Measurements from ENCODE around the gene PSMA8. TPM values are rescaled to one million over a fixed set of nuclear protein-coding genes. Genes with fewer than 3 reads are reported as not detected.
"Not testable (repeated sequence)": the region's sequence is repeated elsewhere in the genome, so short reads cannot be mapped to it uniquely, and the experiment has no call there.

The PSMA8 gene
- polyA plus RNA-seq (ENCODE audit: insufficient read length in 12 of 12) = under 1 TPM in 1 of 12 donors, not detected in 11; 0.12 TPM
- long read RNA-seq, donor 1 = 0 reads
- long read RNA-seq, donor 2 = 0 reads
- long read RNA-seq, donor 3 = 0 reads
- long read RNA-seq, donor 4 = 0 reads
- long read RNA-seq, donor 5 = 0 reads
- long read RNA-seq, donor 6 = 0 reads
- long read RNA-seq, donor 7 = 0 reads
- long read RNA-seq, donor 8 = 0 reads
- long read RNA-seq, donor 9 = 0 reads
- long read RNA-seq, donor 10 = 0 reads
- long read RNA-seq, donor 11 = 0 reads

DNA sequence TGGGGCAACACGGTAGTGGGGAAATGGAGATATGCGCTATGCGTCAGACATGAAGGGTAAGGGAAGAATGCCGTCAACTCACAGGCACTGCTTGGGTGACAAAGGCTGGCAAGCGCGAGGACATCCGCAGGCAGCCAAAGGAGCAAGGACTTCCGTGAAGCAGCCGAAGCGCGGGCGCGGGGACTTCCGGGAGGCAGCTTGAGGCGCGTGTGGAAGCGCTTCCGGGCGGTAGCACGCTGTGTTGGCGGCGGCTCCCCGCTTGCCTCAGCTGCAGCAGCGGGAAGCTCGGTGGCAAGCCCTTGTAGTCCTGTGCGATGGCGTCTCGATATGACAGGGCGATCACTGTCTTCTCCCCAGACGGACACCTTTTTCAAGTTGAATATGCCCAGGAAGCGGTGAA is at the start of gene PSMA8:
Gene PSMA8, plus strand, starts transcription at position 218 of the 400 bp plus-strand sequence. Its CDS starts 97 bp downstream, at position 315.
- peak; percentile 1 for DNase-seq

DNA sequence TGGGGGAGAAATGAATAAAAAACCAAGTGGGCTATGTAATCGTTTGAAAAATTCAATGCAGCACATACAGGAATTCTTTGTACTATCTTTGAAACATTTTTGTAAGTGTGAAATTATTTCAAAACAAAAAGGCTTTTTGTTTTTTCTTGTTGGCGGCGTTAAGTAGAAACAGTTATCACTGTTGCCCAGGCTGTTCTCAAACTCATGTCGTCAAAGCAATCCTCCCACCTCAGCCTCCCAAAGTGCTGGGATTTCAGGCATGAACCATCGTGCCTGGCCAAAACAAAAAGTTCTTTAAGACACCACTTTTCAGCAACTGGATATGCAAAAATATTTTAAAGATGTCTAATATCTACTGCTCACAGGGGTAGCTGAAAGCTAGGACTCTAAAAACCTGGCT is 48.6 kb upstream of the PSMA8 start:
- no peak for DNase-seq

DNA sequence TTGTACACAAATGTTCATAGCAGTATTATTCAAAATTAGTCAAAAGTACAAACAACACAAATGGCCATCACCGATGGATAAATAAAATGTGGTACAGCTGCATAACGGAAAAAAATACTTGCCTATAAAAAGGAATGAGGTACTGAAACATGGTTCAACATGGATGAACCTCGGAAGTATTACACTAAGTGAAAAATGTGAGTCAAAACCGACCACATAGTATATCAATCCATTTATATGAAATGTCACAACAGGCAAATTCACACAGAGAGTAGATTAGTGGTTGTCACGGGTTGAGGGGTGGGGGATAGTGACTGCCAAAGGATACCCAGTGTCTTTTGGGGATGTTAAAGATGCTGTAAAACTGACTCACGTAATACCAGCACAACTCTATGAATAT is 46.7 kb upstream of the PSMA8 start:
- no peak for DNase-seq

DNA sequence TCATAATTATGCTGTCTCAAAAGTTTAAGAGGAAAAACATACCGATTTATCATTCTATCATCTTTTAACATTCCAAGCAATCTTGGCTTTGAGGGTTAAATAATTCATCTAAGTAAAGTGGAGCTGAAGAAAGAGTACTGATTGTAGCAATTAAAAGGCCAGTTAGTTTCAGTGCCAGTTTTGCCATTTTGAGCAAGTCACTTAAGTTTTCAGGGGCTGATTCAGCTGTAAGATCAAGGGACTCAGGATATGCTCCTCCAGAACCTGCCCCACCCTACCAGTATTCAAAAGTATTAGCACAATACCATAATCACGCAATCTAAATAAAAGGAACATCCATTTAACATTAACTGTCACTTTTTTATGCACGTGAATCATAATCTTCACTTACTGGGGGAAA is 45.2 kb upstream of the PSMA8 start:
- DNase-seq = no peak

DNA sequence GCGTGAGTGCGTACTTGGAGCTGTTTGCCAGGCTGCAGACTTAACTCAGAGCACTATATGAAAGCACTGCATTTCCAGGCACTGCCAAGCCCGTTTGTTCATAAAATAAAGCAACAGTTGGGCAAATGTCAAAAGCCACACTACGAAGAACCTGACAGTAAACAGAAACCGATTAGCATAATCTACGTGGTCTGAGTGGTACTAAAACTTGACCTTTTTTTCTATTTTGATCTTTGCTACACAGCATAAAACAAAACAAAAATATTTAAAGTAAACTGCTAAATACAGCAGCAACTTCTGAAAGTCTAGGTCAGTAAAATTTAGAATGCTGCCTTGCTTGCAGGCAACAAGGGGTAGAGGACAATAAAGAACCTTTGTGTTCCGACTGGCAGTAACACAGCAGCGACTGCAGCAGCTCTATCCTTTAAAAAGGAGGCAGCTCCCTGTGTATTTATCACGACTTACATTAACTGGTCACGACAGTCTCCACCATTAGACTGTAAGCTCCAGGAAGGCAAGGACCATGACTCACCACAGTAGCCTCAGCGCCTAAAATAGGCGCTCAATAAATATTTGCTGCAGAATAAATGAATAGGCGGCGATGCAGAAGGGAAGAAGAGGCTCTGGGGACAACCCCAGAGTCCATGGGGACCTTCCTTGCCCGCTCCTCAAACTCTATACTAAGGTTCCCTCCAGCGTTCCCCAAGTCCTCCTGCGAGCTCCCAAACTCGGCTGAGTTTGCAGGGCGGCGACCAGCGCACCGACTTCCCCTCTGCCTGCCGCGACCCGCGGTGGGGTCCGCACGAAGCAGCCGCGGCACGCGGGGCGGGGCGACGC is 44.2 kb upstream of the PSMA8 start:
- DNase-seq = peak; percentile 31

DNA sequence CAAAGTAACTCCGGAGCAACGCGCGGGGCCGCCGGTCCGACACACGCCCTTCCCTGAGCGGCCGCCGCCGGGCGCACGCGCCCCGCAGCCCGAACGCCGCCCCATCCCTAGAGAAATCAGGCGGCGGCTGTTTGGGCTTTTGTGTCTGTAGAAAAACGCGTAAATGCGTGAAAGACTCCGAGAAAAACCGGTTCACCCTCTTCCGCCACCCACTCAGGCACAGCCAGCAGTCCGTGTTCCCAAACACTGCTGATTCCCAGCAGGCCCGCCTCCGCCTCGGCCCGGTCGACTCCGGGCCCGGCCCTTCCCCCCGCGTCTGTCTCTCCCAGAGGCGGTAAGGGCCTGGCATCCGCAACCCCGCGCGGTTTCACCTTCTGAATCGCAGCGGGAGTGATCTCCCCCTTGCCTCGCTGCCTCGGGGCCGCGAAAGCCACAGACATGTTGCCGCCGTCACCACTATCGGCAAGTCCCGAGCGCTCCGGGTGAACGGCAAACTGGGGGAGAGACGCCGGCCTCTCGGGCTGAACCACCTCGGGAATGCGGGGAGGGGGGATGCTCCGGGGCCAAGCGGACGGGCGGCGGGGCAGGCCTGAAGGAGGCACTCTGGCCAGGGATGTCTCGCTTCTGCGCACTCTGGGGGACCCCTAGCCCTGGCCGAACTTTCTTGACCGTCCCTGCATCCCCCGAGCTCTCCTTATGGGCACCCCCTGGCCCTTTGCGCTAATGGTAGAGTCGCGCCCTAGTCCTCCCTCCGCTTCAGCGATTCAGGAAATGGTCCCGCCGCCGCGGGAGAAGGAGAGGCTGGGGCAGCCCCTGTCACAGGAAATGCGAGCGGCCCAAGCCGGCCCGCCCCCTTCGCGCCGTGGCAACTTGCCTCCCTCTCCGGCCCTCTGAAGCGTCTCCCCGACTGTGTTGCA is 43.3 kb upstream of the PSMA8 start, which contains the start of gene SS18:
Gene SS18, minus strand, starts transcription at position 484 of the 917 bp plus-strand sequence. Its CDS starts 44 bp downstream, at position 440.
- peak; percentile 95 for DNase-seq

DNA sequence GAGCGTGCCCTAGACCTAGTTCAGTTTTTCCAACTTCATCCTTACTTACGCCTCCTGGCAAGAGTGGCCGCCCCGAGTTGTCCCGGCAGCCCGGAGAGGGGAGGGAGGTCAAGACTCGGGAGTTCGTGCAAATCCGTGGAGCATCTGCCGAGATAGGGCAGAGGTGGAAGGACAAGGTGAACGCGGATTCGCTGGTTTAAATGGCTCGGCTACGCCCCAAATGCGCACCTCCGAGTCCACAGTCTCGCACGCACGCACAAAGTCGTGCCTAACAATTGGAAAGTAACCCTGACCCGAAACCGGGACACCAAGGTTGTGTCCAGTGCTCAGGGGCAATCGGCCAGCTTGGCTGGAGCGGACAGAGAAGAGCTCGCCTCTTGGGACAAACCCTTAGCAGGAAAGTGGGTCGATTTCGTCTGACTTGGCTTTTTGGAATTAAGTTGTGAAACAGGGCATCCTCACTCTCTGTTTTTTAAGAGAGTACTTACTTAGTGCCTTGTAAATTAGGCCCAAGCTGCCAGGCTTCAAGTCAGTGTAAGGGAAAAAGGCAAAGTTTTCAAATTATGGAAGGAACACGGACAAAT is 42.5 kb upstream of the PSMA8 start:
- DNase-seq = no peak

DNA sequence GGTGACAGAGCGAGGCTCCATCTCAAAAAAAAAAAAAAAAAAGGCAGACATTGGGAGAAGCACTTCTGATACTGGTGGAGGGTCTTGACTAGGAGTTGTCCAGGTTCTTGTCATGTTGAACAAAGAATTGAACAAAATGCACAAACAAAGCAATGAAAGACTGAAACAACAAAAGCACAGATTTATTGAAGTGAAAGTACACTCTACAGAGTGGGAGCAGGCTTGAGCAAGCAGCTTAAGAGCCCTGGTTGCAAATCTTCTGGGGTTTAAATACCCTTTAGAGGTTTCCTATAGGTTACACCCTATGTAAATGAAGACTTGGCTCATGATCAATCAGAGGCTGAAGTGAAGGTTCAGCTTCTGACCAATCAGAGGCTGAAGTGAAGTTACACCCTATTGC is 36.8 kb upstream of the PSMA8 start:
- DNase-seq = no peak

DNA sequence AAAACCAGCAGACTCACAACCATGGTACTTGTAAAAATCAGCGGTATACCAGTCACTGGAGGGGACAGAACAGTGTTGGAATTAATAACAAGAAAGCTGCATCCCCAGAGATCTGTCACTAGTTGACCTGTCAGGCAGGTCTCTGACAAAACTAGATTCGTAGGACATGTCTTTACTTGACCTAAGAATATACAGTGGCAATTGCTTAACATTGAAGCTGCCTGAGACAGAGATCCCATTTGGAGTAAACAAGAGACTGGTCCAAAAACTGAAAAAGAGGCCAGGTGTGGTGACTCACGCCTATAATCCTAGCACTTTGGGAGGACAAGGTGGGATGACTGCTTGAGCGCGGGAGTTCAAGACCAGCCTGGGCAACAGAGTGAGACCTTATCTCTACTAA is 36.1 kb upstream of the PSMA8 start:
- no peak for DNase-seq

DNA sequence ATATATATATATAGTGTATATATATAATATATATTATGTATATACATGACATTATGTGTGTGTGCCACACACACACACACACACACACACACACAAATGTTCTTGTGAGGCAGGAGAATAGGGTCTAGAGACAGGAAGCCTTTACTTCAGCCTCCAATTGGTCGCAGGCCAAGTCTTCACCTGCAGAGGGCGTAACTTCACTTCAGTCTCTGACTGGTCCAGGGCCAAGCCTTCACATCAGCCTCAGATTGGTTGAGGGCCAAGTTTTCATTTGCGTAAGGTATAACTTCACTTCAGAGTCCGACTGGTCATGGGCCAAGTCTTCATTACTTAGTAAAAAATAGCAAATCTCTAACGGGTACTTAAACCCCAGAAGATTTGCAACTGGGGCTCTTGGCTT is 30.1 kb upstream of the PSMA8 start:
- no peak for DNase-seq

DNA sequence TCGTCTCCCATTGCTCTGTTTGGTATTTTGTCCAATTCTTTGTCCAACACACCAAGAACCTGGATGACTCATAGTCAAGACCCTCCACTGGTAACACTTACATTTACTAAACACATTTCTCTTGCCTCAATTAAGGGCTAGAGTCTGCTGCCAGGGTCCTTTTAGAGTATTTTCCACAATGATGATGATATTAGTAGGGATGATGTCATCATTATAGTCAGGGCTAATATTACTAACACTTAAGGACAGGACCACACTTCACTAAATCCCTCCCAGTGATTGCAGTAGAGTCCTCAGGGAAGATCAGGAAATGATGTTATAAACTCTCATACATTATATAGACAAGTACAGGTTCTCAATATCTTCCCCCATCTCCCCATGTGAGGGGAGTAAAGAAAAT is 29.6 kb upstream of the PSMA8 start:
- no peak for DNase-seq

DNA sequence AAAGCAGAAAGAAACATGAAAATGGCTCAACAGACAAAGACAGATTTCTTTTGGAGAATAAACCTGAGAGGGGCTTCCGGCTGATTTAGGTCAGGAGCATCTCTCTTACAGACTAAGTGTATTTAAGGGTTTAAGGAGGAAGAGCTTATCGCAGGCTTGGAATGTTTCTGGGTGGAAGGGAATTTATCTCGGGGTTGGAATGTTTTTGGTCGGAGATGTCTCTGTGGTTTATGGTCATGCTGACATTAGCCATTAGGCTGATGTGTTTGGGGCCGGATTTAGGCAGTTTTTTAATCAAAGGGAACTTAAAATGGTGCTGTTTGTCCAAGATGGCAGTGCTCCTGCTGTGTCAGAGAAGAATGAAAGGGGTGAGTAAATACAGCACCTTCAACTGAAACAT is 14.4 kb upstream of the PSMA8 start:
- DNase-seq = no peak

DNA sequence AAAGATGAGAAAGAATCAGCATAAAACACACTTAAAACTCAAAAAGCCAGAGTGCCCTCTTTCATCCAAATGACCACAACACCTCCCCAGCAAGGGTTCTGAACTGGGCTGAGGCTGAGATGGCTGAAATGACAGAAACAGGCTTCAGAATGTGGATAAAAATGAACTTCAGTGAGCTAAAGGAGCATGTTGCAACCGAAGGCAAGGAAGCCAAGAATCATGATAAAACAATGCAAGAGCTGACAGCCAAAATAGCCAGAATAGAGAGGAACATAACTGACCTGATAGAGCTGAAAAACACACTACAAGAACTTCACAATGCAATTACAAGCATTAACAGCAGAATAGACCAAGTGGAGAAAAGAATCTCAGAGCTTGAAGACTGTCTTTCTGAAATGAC is 12.2 kb upstream of the PSMA8 start:
- no peak for DNase-seq

DNA sequence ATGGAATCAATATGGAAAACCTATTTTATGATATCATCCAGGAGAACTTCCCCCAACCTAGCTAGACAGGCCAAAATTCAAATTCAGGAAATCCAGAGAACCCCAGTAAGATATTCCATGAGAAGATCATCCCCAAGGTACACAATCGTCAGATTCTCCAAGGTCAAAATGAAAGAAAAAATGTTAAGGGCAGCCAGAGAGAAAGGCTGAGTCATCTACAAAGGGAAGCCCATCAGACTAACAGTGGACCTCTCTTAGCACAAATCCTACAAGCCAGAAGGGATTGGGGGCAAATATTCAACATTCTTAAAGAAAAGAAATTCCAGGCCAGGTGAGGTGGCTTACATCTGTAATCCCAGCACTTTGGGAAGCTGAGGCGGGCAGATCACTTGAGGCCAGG is 11.7 kb upstream of the PSMA8 start:
- DNase-seq = not testable (repeated sequence)

DNA sequence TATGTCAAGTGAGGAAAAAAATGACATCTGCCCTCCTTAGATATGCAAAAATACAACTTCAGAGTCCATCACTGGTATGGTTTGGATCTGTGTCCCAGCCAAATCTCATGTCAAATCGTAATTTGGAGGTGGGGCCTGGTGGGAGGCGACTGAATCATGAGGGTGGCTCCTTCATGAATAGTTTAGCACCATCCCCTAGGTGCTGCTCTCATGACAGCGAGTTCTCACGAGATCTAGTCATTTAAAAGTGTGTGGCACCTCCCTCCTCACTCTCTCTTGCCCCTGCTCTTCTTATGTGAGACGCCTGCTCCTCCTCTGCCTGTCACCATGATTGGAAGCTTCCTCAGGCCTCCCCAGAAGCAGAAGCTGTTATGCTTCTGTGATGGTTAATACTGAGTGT is 5.9 kb upstream of the PSMA8 start:
- no peak for DNase-seq

DNA sequence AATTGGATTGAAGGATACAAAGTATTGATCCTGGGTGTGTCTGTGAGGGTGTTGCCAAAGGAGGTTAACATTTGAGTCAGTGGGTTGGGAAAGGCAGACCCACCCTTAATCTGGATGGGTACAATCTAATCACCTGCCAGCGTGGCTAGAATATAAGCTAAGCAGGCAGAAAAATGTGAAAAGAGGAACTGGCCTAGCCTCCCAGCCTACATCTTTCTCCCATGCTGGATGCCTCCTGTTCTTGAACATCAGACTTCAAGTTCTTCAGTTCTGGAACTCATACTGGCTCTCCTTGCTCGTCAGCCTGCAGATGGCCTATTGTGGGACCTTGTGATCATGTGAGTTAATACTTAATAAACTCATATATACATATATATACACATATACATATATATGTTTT is 5.5 kb upstream of the PSMA8 start:
- not testable (repeated sequence) for DNase-seq

DNA sequence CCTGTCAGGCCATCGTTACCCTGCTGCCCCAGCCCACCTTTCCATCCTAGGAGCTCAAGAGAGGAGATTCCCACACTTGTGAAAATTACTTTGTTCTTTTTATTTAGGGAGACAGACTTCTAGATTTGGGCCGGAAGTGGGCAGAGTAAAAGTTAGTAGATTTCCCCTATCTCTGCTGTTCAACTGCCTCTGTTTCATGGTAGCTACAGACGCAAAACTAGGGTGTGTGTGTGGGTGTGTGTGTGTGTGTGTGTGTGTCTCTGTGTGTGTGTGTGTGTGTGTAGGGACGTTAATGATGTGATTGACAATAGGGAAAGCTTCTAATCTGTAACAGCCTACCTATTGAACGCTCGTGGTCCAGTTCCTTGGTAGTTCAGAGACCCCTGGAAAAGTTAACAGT is 438 bp downstream of the PSMA8 start:
- DNase-seq = no peak

DNA sequence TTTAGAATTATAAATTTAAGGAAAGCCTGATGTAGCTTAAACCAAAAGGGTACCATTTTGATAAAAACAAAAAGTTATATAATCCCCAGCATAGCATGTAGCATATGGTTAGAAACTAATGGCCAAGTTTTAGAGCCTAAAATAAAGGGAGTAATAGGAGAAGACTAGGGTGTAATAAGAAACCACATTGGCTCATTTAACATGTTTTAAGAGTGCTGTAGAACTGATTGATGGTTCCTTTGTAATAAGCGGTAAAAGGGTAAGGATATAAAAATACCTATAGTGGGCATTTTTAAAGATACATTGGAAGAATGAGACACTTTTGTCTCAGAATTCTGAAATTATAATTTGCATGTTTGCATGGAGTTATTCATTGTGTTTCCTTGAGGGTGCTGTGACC is 1.9 kb downstream of the PSMA8 start:
- DNase-seq = no peak

DNA sequence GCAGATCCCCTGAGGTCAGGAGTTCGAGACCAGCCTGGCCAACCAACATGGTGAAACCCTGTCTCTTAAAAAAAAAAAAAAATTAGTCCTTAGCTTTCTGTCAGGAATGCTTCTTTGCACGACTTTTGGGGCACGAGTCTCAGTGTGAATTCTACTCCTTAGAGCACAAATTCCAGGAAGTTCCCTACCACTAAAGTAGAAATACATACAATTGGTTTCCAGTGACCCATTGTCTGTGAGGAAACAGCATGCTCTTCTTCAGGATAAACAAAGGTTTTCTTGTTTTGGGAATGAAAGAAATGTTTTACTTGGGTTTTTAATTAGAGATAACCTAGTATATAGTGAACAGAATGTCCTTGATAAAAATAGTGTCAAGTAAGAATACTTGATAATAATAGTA is 23.7 kb downstream of the PSMA8 start:
- DNase-seq = no peak

DNA sequence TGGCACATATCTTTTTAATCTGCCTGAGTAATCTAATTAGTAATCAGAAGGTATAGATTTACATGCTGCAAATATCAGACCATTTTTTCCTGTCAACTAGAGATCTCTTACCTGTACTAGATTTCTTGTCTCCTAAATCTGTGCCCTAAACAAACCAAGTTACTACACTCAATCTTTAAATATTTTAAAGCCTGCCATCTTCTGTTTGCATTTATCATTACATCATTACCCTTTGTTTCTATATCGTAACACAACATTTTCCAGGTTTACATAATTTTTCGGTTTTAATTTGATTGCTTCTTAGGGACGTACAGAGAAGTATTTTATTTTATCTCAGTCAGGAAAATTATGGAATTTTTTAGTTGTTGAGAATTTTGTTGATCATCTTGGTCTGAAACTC is 25.7 kb downstream of the PSMA8 start:
- no peak for DNase-seq

DNA sequence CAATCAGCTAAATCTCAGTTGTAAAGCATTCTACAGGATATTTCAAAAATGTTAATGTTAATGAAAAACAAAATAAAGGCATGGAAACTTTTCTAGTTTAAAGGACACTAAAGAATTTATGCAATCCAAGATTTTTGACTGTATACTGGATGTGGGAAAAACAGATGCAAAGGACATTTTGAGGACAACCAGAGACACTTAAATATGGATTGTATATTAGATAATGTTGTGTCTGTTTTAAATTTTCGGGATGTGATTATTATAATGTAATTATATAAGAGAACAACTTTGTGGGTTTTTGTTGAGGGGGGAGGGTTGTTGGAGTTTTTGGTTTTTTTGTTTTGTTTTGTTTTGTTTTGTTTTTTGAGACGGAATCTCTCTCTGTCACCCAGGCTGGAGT is 30.9 kb downstream of the PSMA8 start:
- no peak for DNase-seq

DNA sequence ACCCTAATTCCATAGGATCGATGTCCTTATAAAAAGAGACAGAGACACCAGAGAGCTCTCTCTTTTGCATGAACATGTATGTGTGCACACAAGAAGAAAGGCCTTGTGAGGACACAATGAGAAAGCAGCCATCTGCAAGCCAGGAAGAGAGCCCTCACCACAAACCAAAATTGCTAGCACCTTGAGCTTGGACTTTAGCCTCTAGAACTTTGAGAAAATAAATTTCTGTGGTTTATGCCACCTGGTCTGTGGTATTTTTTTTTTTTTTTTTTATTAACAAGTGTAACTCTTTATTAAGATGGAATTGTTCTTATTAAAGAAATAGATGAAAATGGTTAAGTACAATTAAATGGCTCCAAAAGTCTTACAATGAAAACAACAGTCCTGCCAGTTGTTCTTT is 33.9 kb downstream of the PSMA8 start:
- not testable (repeated sequence) for DNase-seq

Measured in muscle of arm (tissue), 14 donors.